ENCODE results near the gene DTNB.
"Not testable (repeated sequence)": the region's sequence is repeated elsewhere in the genome, so short reads cannot be mapped to it uniquely, and the experiment has no call there.

DTNB gene

GRCh38 chr2:25673300-25674076 lies at the start of gene DTNB:
Gene DTNB, minus strand, starts transcription at chr2:25673577. Its CDS starts 20,917 bp downstream, at chr2:25652660.
- DNase-seq (ENCODE audit: low read depth in 2 of 2) = peak; percentile 44 to 58

DNA sequence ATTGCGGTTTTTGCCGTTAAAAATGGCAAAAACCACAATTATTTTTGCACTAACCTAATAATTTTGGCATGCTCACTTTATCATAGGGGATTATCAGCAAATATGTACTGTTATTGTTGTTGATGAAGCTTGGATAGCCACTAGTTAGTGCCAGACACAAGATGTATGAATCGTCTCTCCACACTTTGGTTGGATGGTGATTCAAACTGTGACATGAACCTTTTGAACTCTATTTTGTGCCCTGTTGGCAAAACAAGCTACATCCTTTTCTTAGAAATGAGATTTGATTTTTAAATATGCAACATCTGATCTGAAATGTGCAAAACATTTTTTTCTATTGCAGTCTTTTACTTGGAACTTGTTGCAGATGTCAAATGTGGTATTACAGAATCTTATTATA lies 48.8 kb upstream of the DTNB start:
- DNase-seq (ENCODE audit: low read depth in 2 of 2) = no peak

DNA sequence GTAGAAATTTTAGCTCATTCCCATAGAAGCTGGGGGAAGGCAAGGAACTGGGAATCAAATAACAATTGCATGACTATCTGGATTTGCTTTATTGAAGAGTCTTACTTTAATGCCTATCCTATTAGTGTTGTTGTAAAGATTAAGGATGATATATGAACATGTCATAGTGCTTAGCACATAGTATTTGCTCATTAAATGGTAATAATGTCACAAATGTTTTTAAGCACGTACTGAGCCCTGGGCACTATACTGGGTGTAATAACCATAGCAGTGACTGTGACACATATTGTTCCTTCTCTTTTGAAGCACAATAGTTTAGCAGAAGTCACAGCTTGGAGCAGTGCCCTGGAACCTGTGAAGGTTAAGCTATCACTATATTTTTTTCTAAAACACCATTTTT lies 47.2 kb upstream of the DTNB start:
- DNase-seq (ENCODE audit: low read depth in 2 of 2) = no peak

- DNase-seq (ENCODE audit: low read depth in 2 of 2) = no peak
Measured at GRCh38 chr2:25714740-25715139, 41.4 kb upstream of the DTNB start.

DNA sequence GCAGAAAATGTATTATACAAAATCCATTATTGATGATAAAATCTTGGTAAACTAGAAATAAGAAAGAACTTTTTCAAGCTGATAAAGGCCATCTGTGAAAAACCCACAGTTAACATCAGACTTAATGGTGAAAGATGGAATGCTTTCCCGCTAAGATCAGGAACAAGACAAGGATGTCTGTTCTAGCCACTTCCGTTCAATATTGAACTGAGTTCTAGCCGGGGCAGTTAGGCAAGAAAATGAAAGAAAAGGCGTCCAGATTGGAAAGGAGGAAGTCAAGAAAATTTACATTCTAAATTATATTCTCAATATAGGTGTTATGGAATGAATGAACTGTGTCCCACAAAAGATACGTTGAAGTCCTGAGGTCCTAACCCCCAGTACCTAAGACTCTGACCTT lies 39.1 kb upstream of the DTNB start:
- no peak for DNase-seq (ENCODE audit: low read depth in 2 of 2)

DNA sequence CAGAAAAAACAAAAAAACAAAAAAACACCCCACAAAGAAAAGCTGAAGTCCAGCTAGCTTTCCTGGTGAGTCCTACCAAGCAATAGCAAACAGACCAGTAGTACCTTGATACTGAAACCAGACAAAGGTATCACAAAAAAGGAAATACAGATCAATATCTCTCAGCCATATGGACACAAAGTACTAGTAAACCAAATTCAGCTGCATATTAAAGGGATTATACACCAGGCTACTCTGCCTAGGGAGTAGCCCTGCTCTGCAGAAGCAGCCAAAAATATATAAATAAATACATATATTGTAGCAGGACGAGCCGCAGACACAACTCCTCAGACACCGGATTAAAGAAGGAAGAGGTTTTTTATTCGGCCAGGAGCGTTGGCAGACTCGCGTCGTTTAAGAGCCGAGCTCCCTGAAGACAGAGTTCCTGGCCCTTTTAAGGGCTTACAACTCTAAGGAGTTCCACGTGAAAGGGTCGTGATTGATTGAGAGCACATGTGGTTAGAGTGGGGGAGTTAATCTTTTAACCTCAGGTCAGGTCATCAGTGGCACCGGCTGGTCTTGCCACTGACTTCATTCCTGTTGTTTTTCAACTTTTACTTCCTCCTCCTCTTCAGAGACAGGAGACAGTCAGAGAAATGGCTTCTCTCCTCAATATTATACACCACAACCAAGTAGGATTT lies 38.4 kb upstream of the DTNB start:
- DNase-seq (ENCODE audit: low read depth in 2 of 2) = no peak

DNA sequence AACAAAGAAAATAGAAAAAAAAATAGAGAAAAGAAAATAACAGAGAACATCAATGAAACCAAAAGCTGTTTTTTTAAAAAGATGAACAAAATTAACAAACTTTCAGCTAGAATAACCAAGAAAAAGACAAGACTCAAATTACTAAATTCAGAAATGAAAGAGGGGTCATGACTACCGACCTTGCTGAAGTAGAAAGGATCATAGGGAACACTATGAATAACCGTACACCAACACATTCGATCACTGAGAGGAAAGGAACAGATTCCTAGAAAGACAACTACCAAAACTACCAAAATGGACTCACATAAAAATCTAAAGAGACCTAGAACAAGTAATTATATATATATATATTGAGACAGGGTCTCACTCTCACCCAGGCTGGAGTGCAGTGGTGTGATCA lies 37.4 kb upstream of the DTNB start:
- no peak for DNase-seq (ENCODE audit: low read depth in 2 of 2)

DNA sequence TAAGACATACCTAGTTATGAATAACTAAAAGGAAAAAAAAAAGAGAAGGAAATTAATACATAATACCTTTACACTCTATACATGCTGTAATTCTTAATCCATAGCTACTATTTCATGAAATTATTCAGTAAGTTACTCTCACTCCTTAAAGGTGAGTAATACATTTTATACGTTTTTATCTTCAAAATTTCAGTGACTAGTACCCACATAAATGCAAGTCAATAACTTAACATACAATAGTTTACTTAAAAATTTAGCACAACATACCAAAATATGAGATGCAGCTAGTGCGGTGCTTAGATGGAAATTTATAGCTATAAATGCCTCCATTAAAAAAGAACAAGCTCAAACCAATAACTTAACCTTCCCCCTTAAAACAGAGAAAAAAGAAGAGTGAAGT lies 36.0 kb upstream of the DTNB start:
- no peak for DNase-seq (ENCODE audit: low read depth in 2 of 2)

DNA sequence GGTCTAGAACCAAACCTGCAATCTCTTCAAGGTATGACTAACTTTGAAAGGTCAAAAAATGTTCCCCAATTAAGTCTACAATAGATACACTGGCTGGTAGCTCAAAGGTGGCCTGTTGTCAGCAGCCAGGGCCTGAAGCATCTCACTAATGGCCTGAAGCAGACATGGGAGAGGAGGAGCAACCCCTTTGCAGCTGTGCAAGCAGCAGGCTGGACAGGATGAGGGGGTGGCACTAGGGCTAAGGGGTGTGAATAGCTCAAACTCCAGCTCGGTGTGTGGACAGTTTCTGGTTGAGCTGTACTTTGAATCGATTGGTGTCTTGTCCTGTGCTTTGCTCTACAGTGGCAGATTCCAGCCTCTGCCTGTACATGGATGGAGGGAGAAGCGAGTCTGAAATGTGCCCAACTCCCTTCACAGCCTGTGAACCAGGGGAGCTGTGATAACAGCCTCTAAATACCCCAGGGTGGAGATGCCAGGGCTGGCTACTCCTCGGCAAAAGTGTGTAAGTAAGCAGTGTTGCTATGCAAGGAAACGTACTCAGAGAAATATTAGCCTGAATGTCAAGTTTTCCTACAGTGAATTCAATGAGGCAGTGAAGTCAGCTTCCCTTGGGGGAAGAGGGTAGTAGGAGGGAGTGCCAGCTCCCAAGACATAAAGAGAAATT lies 34.7 kb upstream of the DTNB start:
- no peak for DNase-seq (ENCODE audit: low read depth in 2 of 2)

GRCh38 chr2:25705575-25705974 lies 32.2 kb upstream of the DTNB start:
- not testable (repeated sequence) for DNase-seq (ENCODE audit: low read depth in 2 of 2)

DNA sequence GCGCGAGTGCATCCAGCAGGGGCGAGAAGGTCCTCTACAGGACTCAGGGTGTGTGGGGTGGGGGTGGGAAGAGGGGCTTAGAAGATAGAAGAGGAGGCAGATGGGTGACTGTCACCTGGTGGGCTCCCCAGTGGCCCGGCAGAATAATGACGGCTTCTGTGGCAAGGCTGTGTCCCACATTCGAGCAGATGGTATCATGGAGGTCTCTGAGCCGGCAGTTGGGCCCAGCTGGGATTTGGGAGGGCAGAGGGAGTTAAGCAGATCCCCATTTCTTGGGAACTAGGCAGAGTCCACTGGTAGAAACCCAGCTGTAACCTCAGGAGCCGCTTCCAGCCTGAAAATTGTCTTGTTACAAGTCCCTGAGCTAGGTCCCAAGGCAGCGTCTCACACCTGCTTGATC lies 28.4 kb upstream of the DTNB start:
- no peak for DNase-seq (ENCODE audit: low read depth in 2 of 2)

DNA sequence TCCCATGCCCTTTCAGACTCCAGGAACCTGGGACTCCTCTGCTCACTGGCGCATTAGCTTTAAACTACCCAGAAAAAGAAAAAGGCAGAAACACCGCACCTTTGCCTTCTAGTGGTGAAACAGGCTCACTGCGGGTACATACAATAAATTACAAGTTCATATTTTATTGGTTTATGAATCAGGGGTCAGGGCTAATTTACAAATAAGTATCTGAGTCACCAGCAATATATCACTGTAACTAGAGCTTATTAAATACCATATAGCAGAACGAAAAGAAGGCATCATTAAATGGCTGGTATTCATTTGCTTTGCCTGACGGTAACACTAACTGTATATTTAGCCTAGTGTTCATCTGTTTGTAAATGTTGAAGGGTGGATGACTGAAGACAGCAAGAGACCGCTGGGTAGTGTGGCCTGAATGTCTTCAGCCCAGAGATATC lies 26.9 kb upstream of the DTNB start:
- DNase-seq (ENCODE audit: low read depth in 2 of 2) = no peak

DNA sequence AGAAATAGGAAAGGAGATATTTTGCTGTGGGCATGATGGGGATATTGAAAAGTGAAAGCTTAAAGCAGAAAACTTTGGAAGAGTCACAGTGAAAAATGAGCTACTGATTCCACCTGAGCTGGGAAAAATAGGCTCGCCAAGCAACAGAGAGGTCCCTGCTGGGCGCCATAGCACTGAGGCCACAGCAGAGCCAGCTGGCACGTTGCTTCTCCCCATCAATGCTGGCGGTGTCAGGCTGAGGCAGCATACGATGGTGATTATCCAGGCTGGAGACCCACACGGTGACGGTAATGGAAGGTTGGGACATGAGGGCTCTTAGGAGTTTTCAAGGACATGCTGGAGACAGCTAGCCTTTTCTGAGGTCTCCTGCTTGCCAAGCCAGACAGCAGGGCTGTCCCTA lies 25.8 kb upstream of the DTNB start:
- DNase-seq (ENCODE audit: low read depth in 2 of 2) = no peak

DNA sequence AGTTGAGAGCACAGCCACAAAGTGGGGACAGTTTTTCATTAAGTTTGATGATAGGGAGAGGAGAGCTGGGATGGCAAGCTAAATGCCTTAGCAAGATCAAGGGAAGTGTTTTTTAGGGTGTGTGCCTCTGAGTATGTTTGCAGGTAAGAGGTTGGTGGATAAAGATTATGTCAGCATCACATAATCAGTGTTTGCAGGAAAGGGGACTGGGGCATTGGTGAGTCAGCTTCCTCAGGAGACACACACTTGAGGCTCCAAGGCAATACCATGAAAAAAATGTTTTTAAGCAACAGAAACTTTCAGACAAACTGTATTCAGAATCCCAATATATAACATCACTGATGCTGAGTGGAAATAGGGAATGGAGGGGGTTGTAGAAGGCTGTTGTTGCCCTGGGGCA lies 25.4 kb upstream of the DTNB start:
- no peak for DNase-seq (ENCODE audit: low read depth in 2 of 2)

DNA sequence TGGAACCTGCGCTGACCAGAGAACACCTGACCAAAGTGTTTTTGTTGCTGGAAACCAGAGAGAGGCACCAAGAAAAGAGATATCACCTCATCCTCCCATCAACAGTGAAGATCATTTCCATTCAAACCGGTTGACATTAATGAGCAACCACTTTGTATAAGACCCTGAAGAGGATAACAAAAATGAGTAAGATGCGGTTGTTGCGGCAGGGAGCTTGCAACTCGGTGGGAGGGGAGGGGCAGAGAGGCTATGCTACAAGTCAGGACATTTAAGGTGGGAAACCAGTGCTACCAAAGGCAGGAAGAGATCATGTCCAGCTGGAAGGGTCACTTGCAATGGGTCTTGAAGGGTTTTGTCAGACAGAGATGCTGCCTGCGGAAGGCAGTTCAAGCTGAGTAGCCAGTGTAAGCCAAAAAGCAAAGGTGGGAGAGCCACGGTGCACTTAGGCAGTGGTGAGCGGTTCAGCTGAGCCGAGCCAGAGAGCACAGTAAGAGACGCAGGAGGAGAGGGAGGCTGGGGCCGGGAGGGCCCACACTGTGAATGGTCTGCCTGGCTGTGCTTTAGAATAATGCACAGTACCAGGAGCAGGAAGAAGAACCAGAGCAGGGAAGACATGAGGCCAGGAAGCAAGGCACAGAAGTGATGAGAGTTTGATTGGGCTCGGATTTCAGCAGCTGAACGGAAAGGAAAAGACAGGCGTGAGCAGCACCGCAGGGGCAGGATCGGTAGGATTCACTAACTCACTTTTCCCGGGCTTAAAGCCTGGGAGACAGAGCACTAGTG lies 24.4 kb upstream of the DTNB start:
- DNase-seq (ENCODE audit: low read depth in 2 of 2) = no peak

GRCh38 chr2:25692737-25693445 lies 19.5 kb upstream of the DTNB start:
- DNase-seq (ENCODE audit: low read depth in 2 of 2) = no peak

DNA sequence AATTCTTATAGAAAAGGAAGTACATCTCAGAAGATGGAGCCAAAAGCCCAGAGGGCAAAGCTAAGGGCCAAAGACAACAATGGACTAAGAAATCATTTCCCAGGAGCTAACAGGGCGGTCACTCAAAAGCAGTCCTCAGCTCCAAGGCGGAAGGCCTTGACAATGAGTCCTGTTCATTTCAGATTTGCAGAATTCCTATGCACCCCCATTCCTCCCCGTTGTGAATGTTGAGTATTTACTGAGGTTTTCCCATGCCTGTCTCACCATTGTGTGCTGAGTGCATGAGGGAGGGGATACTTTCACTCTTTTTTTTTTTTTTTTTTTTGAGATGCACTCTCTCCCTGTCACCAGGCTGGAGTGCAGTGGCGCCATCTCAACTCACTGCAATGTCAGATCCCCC lies 18.8 kb upstream of the DTNB start:
- no peak for DNase-seq (ENCODE audit: low read depth in 2 of 2)

GRCh38 chr2:25690058-25690457 lies 16.7 kb upstream of the DTNB start:
- no peak for DNase-seq (ENCODE audit: low read depth in 2 of 2)

DNA sequence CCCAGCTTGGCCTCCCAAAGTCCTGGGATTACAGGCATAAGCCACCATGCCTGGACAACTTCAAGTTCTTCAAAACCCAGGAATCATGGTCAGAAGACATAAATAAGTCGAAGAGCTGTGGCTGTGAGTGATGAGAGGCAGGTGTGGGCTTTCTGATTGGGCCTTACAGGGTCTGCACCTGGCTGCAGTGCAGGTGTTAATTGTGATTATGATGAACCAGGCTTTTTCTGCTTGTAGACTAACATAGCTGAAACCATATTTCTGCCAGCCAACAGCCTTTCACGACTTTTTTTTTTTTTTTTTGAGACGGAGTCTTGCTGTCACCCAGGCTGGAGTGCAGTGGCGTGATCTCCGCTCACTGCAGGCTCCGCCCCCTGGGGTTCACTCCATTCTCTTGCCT lies 14.9 kb upstream of the DTNB start:
- DNase-seq (ENCODE audit: low read depth in 2 of 2) = no peak

- DNase-seq (ENCODE audit: low read depth in 2 of 2) = no peak
Measured at GRCh38 chr2:25685741-25686140, 12.4 kb upstream of the DTNB start.

Measured in activated CD8-positive, alpha-beta memory T cell treated with anti-CD3 and anti-CD28 coated beads for 4 hours (primary cell).